DOHH2 (cell line): ENCODE results near the gene CCR8.
"Not testable (repeated sequence)": the region's sequence is repeated elsewhere in the genome, so short reads cannot be mapped to it uniquely, and the experiment has no call there.

ENCODE experiments used
- H3F3A ChIP-seq: fragments of 200-600 bp; sonication (generic), shearing (Covaris generic); 2 replicates; pipeline ENCODE4 v1.6.0; 2016; ENCODE audit warnings: antibody characterized with exemption, mild to moderate bottlenecking; ENCODE audit not compliant: control insufficient read depth, insufficient read depth
- H3K27ac ChIP-seq: fragments of 200-600 bp; sonication (generic); 2 replicates; pipeline ENCODE4 v1.5.1; 2014; ENCODE audit warnings: low read depth, mild to moderate bottlenecking, low read length, moderate library complexity
- H3K27me3 ChIP-seq: fragments of 200-600 bp; sonication (generic); 2 replicates; pipeline ENCODE4 v1.6.1; 2014; ENCODE audit warnings: mild to moderate bottlenecking, low read length, mixed read lengths; ENCODE audit not compliant: control insufficient read depth
- H3K36me3 ChIP-seq: fragments of 200-600 bp; sonication (generic); 2 replicates; pipeline ENCODE4 v1.6.1; 2014; ENCODE audit warnings: mild to moderate bottlenecking, low read length, moderate library complexity, mixed read lengths; ENCODE audit not compliant: control insufficient read depth
- H3K4me1 ChIP-seq: fragments of 200-600 bp; sonication (generic); 2 replicates; pipeline ENCODE4 v1.6.1; 2014; ENCODE audit warnings: mild to moderate bottlenecking, low read length, mixed read lengths; ENCODE audit not compliant: control insufficient read depth
- H3K4me2 ChIP-seq: fragments of 200-600 bp; sonication (generic); 2 replicates; pipeline ENCODE4 v1.6.0; 2014; ENCODE audit warnings: mild to moderate bottlenecking, low read length, moderate library complexity
- H3K4me3 ChIP-seq: fragments of 200-600 bp; sonication (generic); 2 replicates; pipeline ENCODE4 v1.5.1; 2014; ENCODE audit warnings: mild to moderate bottlenecking, low read length, mixed read lengths
- H3K79me2 ChIP-seq: fragments of 200-600 bp; sonication (generic); 2 replicates; pipeline ENCODE4 v1.6.1; 2014; ENCODE audit warnings: mild to moderate bottlenecking, low read length, mixed read lengths; ENCODE audit not compliant: control insufficient read depth
- H3K9me2 ChIP-seq: fragments of 200-600 bp; sonication (generic); replicated peaks from 2 replicates; pipeline ENCODE4 v1.6.1; 2014; ENCODE audit warnings: mild to moderate bottlenecking, low read length, mixed read lengths; ENCODE audit not compliant: control insufficient read depth
- H3K9me3 ChIP-seq: fragments of 200-600 bp; sonication (generic); 2 replicates; pipeline ENCODE4 v1.6.1; 2014; ENCODE audit warnings: antibody characterized with exemption, low read length, mixed read lengths; ENCODE audit not compliant: control insufficient read depth, insufficient read depth
- H4K20me1 ChIP-seq: fragments of 200-600 bp; sonication (generic); 2 replicates; pipeline ENCODE4 v1.6.0; 2014; ENCODE audit warnings: low read depth, mild to moderate bottlenecking, antibody characterized with exemption, low read length, moderate library complexity; ENCODE audit not compliant: control insufficient read depth, insufficient read depth
- EZH2phosphoT487 ChIP-seq: fragments of 200-600 bp; sonication (generic); IDR thresholded peaks from 2 replicates; pipeline ENCODE4 v1.6.1; 2017; ENCODE audit warnings: borderline replicate concordance, mild to moderate bottlenecking, antibody characterized with exemption, low read length, moderate library complexity, mixed read lengths
- TF ChIP-seq, protein P1 (sequence below): fragments of 200-600 bp; sonication (generic); IDR thresholded peaks from one replicate; pipeline ENCODE4 v1.5.1; 2014; ENCODE audit warnings: antibody characterized with exemption, mild to moderate bottlenecking, low read depth, low read length; ENCODE audit not compliant: poor library complexity, severe bottlenecking

CCR8 gene

GRCh38 chr3:39349080-39349479 lies 19.6 kb downstream of the CCR8 start:
- H3K27me3 ChIP-seq, result peaks cover 12% of the 10 kb centered on the region
- H3K27ac ChIP-seq, result no peak overlapping the region
- H3K9me3 ChIP-seq, result no peaks in the 10 kb centered on the region
- no peak overlapping the region for H3K4me3 ChIP-seq
- H3F3A ChIP-seq, result no peaks in the 10 kb centered on the region
- H3K36me3 ChIP-seq, result no peaks in the 10 kb centered on the region
- H3K79me2 ChIP-seq, result no peaks in the 10 kb centered on the region
- no peaks in the 10 kb centered on the region for H3K4me1 ChIP-seq
- H4K20me1 ChIP-seq, result no peaks in the 10 kb centered on the region
- no peak overlapping the region for H3K4me2 ChIP-seq
- TF ChIP-seq EZH2phosphoT487, result no peak
- TF ChIP-seq, protein P1, sequence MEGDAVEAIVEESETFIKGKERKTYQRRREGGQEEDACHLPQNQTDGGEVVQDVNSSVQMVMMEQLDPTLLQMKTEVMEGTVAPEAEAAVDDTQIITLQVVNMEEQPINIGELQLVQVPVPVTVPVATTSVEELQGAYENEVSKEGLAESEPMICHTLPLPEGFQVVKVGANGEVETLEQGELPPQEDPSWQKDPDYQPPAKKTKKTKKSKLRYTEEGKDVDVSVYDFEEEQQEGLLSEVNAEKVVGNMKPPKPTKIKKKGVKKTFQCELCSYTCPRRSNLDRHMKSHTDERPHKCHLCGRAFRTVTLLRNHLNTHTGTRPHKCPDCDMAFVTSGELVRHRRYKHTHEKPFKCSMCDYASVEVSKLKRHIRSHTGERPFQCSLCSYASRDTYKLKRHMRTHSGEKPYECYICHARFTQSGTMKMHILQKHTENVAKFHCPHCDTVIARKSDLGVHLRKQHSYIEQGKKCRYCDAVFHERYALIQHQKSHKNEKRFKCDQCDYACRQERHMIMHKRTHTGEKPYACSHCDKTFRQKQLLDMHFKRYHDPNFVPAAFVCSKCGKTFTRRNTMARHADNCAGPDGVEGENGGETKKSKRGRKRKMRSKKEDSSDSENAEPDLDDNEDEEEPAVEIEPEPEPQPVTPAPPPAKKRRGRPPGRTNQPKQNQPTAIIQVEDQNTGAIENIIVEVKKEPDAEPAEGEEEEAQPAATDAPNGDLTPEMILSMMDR, result no peak
- H3K9me2 ChIP-seq, result no peaks in the 10 kb centered on the region

- Histone ChIP-seq H4K20me1 (no peaks in the 10 kb centered on the region), H3F3A (no peaks in the 10 kb centered on the region), H3K4me2 (no peak overlapping the region), H3K36me3 (no peaks in the 10 kb centered on the region), H3K9me2 (no peaks in the 10 kb centered on the region), H3K27me3 (peaks cover 13% of the 10 kb centered on the region), H3K9me3 (no peaks in the 10 kb centered on the region), H3K4me3 (no peak overlapping the region), H3K27ac (no peak overlapping the region), H3K4me1 (no peaks in the 10 kb centered on the region), H3K79me2 (no peaks in the 10 kb centered on the region)
- no peak for TF ChIP-seq EZH2phosphoT487
- TF ChIP-seq, protein P1, result no peak
Measured at GRCh38 chr3:39350714-39351113, 21.2 kb downstream of the CCR8 start.

GRCh38 chr3:39351134-39351533 lies 21.6 kb downstream of the CCR8 start:
- H3K9me2 ChIP-seq, H3K4me2 ChIP-seq, H3K36me3 ChIP-seq, H3K27ac ChIP-seq, H3F3A ChIP-seq, H3K4me1 ChIP-seq, H4K20me1 ChIP-seq, H3K4me3 ChIP-seq, H3K79me2 ChIP-seq, H3K9me3 ChIP-seq: not testable (repeated sequence)
- peaks cover 11% of the 10 kb centered on the region for H3K27me3 ChIP-seq

GRCh38 chr3:39353168-39353927 lies 23.8 kb downstream of the CCR8 start:
- H3F3A ChIP-seq, H3K79me2 ChIP-seq, H3K4me3 ChIP-seq, H3K9me3 ChIP-seq, H3K9me2 ChIP-seq, H3K27me3 ChIP-seq, H3K4me1 ChIP-seq, H3K4me2 ChIP-seq, H3K36me3 ChIP-seq, H4K20me1 ChIP-seq, H3K27ac ChIP-seq: not testable (repeated sequence)
